Neural progenitor cell (in vitro differentiated cells): ENCODE measurements around the gene CPD.

Source experiments
- EZH2 ChIP-seq: fragments of 200-600 bp; sonication (generic); IDR thresholded peaks from 2 replicates; pipeline ENCODE4 v1.6.1; 2017; ENCODE audit warnings: antibody characterized with exemption, mild to moderate bottlenecking, moderate library complexity
- TF ChIP-seq, protein P1 (sequence below): fragments of 200-600 bp; sonication (generic); IDR thresholded peaks from 2 replicates; pipeline ENCODE4 v1.5.1; 2017; ENCODE audit warnings: antibody characterized with exemption, mild to moderate bottlenecking

DNA sequence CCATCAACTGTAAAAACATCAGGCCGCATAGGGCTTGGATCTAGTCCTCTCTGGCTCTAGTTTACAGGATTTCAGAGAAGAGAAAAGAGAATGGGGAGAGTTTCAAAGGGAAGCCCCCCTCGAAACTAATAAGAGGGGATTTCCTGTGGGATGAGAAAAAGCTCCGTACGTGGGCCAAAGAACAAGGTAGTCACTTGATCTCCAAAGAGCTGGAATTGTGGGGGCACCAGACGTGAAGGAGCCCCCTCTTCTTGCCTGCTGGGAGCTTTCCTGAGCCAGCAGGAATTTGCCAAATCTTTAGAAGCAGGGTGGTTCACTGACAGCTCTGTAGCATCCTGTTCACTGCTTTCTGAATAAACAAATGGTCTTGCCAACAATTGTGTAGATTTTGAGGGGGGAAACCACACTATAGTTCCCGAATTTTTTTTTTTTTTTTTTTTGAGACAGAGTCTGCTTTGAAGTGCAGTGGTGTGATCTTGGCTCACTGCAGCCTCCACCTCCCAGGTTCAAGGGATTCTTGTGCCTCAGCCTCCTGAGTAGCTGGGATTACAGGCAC, 37.8 kb upstream of the CPD start:
- TF ChIP-seq, protein P1, sequence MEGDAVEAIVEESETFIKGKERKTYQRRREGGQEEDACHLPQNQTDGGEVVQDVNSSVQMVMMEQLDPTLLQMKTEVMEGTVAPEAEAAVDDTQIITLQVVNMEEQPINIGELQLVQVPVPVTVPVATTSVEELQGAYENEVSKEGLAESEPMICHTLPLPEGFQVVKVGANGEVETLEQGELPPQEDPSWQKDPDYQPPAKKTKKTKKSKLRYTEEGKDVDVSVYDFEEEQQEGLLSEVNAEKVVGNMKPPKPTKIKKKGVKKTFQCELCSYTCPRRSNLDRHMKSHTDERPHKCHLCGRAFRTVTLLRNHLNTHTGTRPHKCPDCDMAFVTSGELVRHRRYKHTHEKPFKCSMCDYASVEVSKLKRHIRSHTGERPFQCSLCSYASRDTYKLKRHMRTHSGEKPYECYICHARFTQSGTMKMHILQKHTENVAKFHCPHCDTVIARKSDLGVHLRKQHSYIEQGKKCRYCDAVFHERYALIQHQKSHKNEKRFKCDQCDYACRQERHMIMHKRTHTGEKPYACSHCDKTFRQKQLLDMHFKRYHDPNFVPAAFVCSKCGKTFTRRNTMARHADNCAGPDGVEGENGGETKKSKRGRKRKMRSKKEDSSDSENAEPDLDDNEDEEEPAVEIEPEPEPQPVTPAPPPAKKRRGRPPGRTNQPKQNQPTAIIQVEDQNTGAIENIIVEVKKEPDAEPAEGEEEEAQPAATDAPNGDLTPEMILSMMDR: no peak
- no peak for TF ChIP-seq EZH2
